Fibroblast of lung (primary cell): ENCODE results near the gene PLXNA1. TPM values are rescaled to one million over a fixed set of nuclear protein-coding genes. Genes with fewer than 3 reads are reported as not detected.

Experiments used
- DNase-seq, 2 donors: peaks; one replicate each; pipeline versions ENCODE4 v3.0.0 to v3.0.0-alpha.2; 2010; ENCODE audit warnings: low read depth in 2 of 2
- H2AFZ ChIP-seq: 2 replicates; pipeline ENCODE4 v1.5.1; 2012; ENCODE audit warnings: low read length, control low read depth, inconsistent platforms
- H3K27ac ChIP-seq: 2 replicates; pipeline ENCODE4 v1.5.1; 2011; ENCODE audit warnings: low read length, control low read depth; ENCODE audit not compliant: insufficient read depth
- H3K27me3 ChIP-seq: 2 replicates; pipeline ENCODE4 v1.5.1; 2011; ENCODE audit warnings: mild to moderate bottlenecking, low read length; ENCODE audit not compliant: control insufficient read depth, insufficient read depth
- H3K36me3 ChIP-seq: 2 replicates; pipeline ENCODE4 v1.5.1; 2011; ENCODE audit warnings: low read length; ENCODE audit not compliant: control insufficient read depth, insufficient read depth
- H3K4me1 ChIP-seq: 2 replicates; pipeline ENCODE4 v1.5.1; 2011; ENCODE audit warnings: low read length; ENCODE audit not compliant: control insufficient read depth, insufficient read depth; ENCODE audit errors: extremely low read depth
- H3K4me2 ChIP-seq: 2 replicates; pipeline ENCODE4 v1.5.1; 2011; ENCODE audit warnings: low read length, control low read depth; ENCODE audit not compliant: insufficient read depth; ENCODE audit errors: extremely low read depth
- H3K4me3 ChIP-seq, 4 experiments: fragments of 200-600 bp in 1 of 4; sonication (generic) in 1 of 4; replicated peaks in 1 of 4; 2 replicates each; pipeline ENCODE4 v1.5.1; 2011 to 2016; ENCODE audit warnings: low read length in 4 of 4, low read depth in 3 of 4, mild to moderate bottlenecking in 3 of 4, control low read depth in 2 of 4, inconsistent platforms in 1 of 4, mixed read lengths in 1 of 4; ENCODE audit not compliant: insufficient read depth in 1 of 4; ENCODE audit errors: control extremely low read depth in 1 of 4
- H3K79me2 ChIP-seq: 2 replicates; pipeline ENCODE4 v1.5.1; 2012; ENCODE audit warnings: mild to moderate bottlenecking, low read length, inconsistent platforms; ENCODE audit not compliant: control insufficient read depth, insufficient read depth
- H3K9ac ChIP-seq: 2 replicates; pipeline ENCODE4 v1.5.1; 2011; ENCODE audit warnings: mild to moderate bottlenecking, low read length, control low read depth; ENCODE audit not compliant: insufficient read depth
- H3K9me3 ChIP-seq: 2 replicates; pipeline ENCODE4 v1.5.1; 2012; ENCODE audit warnings: low read depth, low read length; ENCODE audit not compliant: control insufficient read depth, insufficient read depth
- H4K20me1 ChIP-seq: 2 replicates; pipeline ENCODE4 v1.5.1; 2011; ENCODE audit warnings: low read length; ENCODE audit not compliant: control insufficient read depth, insufficient read depth; ENCODE audit errors: extremely low read depth
- CTCF ChIP-seq, 2 donors: IDR thresholded peaks in 1 of 2; conservative IDR thresholded peaks in 1 of 2; 1 replicate in 1 of 2; 2 replicates in 1 of 2; pipeline ENCODE4 v1.5.1; 2011 to 2012; ENCODE audit warnings: low read length in 2 of 2, control low read depth in 1 of 2, inconsistent platforms in 1 of 2, low read depth in 1 of 2, mild to moderate bottlenecking in 1 of 2
- EZH2 ChIP-seq: IDR thresholded peaks from 2 replicates; pipeline ENCODE4 v1.5.1; 2012; ENCODE audit warnings: low read length, control low read depth, mild to moderate bottlenecking; ENCODE audit errors: missing control alignments
- polyA plus RNA-seq, 2 donors: library from polyadenylated mRNA; depleted of rRNA in 1 of 2; stranded (reverse) in 1 of 2; unstranded in 1 of 2; fragments of >200 nt; gene quantifications; 2 replicates each; pipeline ENCODE4 v1.2.1, GENCODE V29; 2011 to 2012; ENCODE audit warnings: missing spikeins in 1 of 2
- total RNA-seq: library from RNA; depleted of rRNA; stranded (reverse); fragments of >200 nt; gene quantifications from 2 replicates; pipeline ENCODE4 v1.2.1, GENCODE V29; 2014

Gene PLXNA1
- total and polyA plus RNA-seq, 2 donors (not counting 1 experiment from before 2014, with no cell fraction given) = 21.1 to 48.6 TPM

DNA sequence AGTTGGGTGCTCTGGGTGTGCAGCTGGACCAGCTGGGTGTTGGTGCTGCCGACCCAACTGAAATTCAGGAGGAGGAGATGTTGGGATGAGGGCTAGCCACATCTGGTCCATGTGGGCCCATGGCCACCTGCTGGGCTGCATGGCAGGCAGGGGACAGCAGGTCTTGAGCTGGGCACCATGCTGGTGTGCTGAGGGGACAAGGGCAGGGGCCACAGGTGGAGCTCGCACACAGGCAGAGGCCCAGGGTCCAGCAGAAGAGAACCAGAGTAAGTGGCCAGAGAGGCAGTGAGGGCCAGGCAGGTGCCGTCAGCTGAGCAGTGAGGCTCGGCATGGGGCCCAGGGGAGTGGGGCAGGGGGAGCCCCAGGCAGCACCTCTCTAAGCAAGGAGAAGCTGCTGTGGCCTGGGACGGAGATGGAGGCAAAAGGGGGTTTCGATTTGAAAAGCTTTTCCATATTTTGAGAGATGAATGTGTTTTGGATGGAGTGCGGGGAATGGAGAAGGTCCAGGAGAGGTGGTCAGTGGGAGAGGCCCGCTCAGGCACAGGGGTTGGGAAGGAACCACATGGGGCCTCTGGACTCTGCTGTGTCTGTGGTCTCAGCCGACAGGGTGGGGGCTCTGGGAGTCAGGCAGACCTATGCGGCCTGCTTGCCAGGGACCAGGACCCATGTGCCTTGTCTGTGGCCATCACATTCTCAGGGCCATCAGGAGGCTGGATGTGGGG, 30.5 kb upstream of the PLXNA1 start:
- H2AFZ ChIP-seq = no peak overlapping the region
- H4K20me1 ChIP-seq = no peaks in the 10 kb centered on the region
- no peaks in the 10 kb centered on the region for H3K4me1 ChIP-seq
- H3K79me2 ChIP-seq = no peaks in the 10 kb centered on the region
- H3K36me3 ChIP-seq = no peaks in the 10 kb centered on the region
- no peak overlapping the region for H3K4me2 ChIP-seq
- no peak for DNase-seq
- no peaks in the 10 kb centered on the region for H3K27me3 ChIP-seq
- TF ChIP-seq EZH2 = no peak
- TF ChIP-seq CTCF (conservative IDR thresholded peaks at IDR 0.05 in 1 of 2, IDR thresholded peaks at IDR 0.05 in 1 of 2; ENCODE audit: low read depth in 1 of 2, low read length in 2 of 2) = no peak
- no peak overlapping the region for H3K4me3 ChIP-seq
- no peak overlapping the region for H3K27ac ChIP-seq
- H3K9me3 ChIP-seq = no peaks in the 10 kb centered on the region
- H3K9ac ChIP-seq = no peak overlapping the region

DNA sequence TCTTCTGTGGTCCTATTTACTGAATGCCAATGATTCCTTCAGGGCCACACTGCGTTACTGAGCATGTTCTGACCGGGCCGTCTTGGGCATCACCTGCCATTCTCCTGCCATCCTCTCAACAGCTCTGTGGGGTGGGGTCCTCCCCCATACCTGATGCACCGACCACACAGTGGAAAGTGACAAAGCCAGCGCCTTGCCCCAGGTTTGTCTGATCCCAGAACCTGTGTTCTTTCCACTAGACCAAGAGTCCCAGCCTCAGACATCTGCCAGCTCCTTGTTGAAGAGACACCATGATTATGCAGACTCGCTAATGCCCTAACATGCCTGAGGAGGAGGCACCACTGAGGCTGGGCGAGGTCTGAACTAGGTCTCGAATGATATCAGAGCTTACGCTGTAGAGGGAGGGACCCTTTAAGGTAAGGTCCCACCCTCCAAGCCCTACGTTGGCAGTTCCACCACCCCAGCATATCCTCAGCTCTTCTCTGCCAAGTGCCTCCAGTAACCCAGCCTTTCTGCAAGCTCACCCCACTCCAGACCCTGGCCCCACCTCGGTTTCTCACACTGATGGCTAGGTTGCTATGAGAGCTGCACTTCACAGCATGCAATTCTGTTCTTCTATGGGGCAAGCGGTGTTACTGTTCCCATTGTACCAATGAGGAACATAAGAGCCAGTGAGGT, 29.8 kb upstream of the PLXNA1 start:
- Histone ChIP-seq H3K9me3 (no peaks in the 10 kb centered on the region), H3K4me3 (no peak overlapping the region), H3K27ac (no peak overlapping the region), H2AFZ (no peak overlapping the region), H3K9ac (no peak overlapping the region), H4K20me1 (no peaks in the 10 kb centered on the region), H3K4me2 (no peak overlapping the region), H3K4me1 (no peaks in the 10 kb centered on the region), H3K27me3 (no peaks in the 10 kb centered on the region), H3K36me3 (no peaks in the 10 kb centered on the region), H3K79me2 (no peaks in the 10 kb centered on the region)
- no peak for DNase-seq
- TF ChIP-seq EZH2 = no peak
- TF ChIP-seq CTCF (conservative IDR thresholded peaks at IDR 0.05 in 1 of 2, IDR thresholded peaks at IDR 0.05 in 1 of 2; ENCODE audit: low read depth in 1 of 2, low read length in 2 of 2) = no peak

DNA sequence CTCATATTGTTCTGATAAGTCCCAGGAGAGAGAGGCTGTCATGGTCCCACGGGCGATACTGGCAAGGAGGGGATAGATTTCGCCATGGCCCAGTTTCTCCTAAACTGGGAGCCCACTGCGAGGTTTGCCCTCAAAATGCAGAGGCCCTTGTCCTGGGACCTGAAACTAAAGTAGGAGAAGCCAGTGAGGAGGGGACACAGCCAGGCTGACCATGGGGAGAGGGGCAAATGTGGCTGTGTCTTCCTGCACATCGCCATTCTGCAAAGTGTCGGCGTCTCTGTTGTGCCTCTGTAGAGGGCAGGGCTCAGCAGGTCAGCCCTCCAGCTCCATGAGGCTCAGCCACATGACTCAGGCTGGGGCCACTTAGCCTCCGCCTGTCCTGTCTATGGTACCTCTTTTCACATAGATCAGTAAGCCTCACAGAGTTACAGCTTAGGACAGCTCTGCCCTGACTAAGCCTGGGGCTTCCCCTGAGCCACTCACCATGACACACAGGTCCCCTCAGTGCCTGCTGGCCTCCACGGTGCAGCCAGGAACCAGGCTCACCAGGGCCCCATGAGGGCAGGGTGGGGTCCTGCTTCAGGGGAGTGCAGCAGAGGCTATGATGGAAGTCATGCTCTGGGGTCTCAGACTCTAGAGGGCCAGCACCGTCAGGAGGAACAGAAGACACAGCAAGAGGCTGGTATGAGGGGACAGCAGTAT, 28.6 kb upstream of the PLXNA1 start:
- H3K27me3 ChIP-seq = no peaks in the 10 kb centered on the region
- no peaks in the 10 kb centered on the region for H3K4me1 ChIP-seq
- TF ChIP-seq EZH2 (no peak), CTCF (conservative IDR thresholded peaks at IDR 0.05 in 1 of 2, IDR thresholded peaks at IDR 0.05 in 1 of 2; ENCODE audit: low read depth in 1 of 2, low read length in 2 of 2) (no peak)
- no peak overlapping the region for H3K4me3 ChIP-seq
- H3K9me3 ChIP-seq = no peaks in the 10 kb centered on the region
- H3K79me2 ChIP-seq = no peaks in the 10 kb centered on the region
- H2AFZ ChIP-seq = no peak overlapping the region
- no peak overlapping the region for H3K27ac ChIP-seq
- no peak overlapping the region for H3K9ac ChIP-seq
- DNase-seq = no peak
- H4K20me1 ChIP-seq = no peaks in the 10 kb centered on the region
- H3K36me3 ChIP-seq = no peaks in the 10 kb centered on the region
- no peak overlapping the region for H3K4me2 ChIP-seq
